Testis (tissue), 3 donors: Measurements from ENCODE around the gene ALB. TPM values are rescaled to one million over a fixed set of nuclear protein-coding genes. Genes with fewer than 3 reads are reported as not detected.

ENCODE experiments used
- DNase-seq: peaks from one replicate; pipeline ENCODE4 v3.0.0-alpha.2; 2019
- H3K27ac ChIP-seq, 2 donors: fragments of 200-600 bp; sonication (generic); one replicate each; pipeline ENCODE4 v1.5.1; 2019
- H3K27me3 ChIP-seq: fragments of 200-600 bp; sonication (generic); one replicate; pipeline ENCODE4 v1.5.1; 2019
- H3K36me3 ChIP-seq: fragments of 200-600 bp; sonication (generic); one replicate; pipeline ENCODE4 v1.5.1; 2017; ENCODE audit warnings: low read depth; ENCODE audit errors: missing control alignments
- H3K4me1 ChIP-seq: fragments of 200-600 bp; sonication (generic); one replicate; pipeline ENCODE4 v1.5.1; 2019
- H3K4me3 ChIP-seq, 2 donors: fragments of 200-600 bp; sonication (generic); one replicate each; pipeline ENCODE4 v1.5.1; 2017 to 2019
- H3K9me3 ChIP-seq: fragments of 200-600 bp; sonication (generic); one replicate; pipeline ENCODE4 v1.5.1; 2017
- CTCF ChIP-seq, 3 experiments: fragments of 450-650 bp in 2 of 3; fragments of 200-600 bp in 1 of 3; sonication (generic) in 1 of 3; IDR thresholded peaks; one replicate each; pipeline ENCODE4 v1.5.1; 2016 to 2019; ENCODE audit warnings: antibody characterized with exemption in 3 of 3, mild to moderate bottlenecking in 2 of 3, moderate library complexity in 1 of 3
- POLR2A ChIP-seq: fragments of 450-650 bp; IDR thresholded peaks from one replicate; pipeline ENCODE4 v1.6.1; 2017; ENCODE audit warnings: antibody characterized with exemption, mild to moderate bottlenecking, moderate library complexity
- WGBS, 2 donors: methylation state at CpG; one replicate each; pipeline ENCODE4 v1.1.5; 2018; 5-methylcytosine and 5-hydroxymethylcytosine counted together
- intact Hi-C: fragments of 100-400 bp; cut with DNase I; formaldehyde crosslinking; loops from one replicate; pipeline ENCODE4 v1.15.1; 2023; ENCODE audit warnings: low total_unique reads
- polyA plus RNA-seq: library from polyadenylated mRNA; stranded (reverse); fragments of 350-450 nt; fragmentation: Illumina TruSeq; extraction: RNeasy Lipid Tissue Mini Kit (QIAGEN cat#74804); gene quantifications from one replicate; pipeline ENCODE4 v1.2.3, GENCODE V29; 2014; ENCODE audit warnings: low read depth, low replicate concordance; ENCODE audit not compliant: insufficient read depth
- total RNA-seq, 2 donors: library from RNA; depleted of rRNA; stranded (reverse); fragments of >200 nt; gene quantifications; one replicate each; pipeline ENCODE4 v1.2.3, GENCODE V29; 2016

The ALB gene
- total and polyA plus RNA-seq, 3 donors from 2014 or later = 3.5 to 6.9 (median 5.0) TPM

GRCh38 chr4:73410916-73411730, 7.0 kb downstream of the ALB start:
- Histone ChIP-seq H3K36me3 (no peaks in the 10 kb centered on the region), H3K27me3 (no peaks in the 10 kb centered on the region), H3K9me3 (no peaks in the 10 kb centered on the region), H3K4me1 (no peaks in the 10 kb centered on the region), H3K27ac (no peak overlapping the region), H3K4me3 (no peak overlapping the region)
- DNase-seq = no peak
- WGBS, 2 donors = 88 to 89% methylated on average over 3 of the region's 3 CpGs
- intact Hi-C loops = no loop called here
- TF ChIP-seq POLR2A (no peak), CTCF (IDR thresholded peaks at IDR 0.05) (no peak)

DNA sequence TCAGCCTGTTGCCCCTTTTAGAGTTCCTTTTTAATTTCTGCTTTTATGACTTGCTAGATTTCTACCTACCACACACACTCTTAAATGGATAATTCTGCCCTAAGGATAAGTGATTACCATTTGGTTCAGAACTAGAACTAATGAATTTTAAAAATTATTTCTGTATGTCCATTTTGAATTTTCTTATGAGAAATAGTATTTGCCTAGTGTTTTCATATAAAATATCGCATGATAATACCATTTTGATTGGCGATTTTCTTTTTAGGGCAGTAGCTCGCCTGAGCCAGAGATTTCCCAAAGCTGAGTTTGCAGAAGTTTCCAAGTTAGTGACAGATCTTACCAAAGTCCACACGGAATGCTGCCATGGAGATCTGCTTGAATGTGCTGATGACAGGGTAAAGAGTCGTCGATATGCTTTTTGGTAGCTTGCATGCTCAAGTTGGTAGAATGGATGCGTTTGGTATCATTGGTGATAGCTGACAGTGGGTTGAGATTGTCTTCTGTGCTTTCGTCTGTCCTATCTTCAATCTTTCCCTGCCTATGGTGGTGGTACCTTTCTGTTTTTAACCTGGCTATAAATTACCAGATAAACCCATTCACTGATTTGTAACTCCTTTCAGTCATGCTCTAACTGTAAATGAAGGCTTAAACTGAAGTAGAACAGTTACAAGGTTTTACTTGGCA, 7.8 kb downstream of the ALB start:
- 92 to 95% methylated on average over 8 of the region's 8 CpGs for WGBS, 2 donors
- H3K9me3 ChIP-seq = no peaks in the 10 kb centered on the region
- H3K4me1 ChIP-seq = no peaks in the 10 kb centered on the region
- no peak overlapping the region for H3K27ac ChIP-seq
- no peaks in the 10 kb centered on the region for H3K36me3 ChIP-seq
- no peak overlapping the region for H3K4me3 ChIP-seq
- intact Hi-C loops = no loop called here
- DNase-seq = no peak
- TF ChIP-seq CTCF (IDR thresholded peaks at IDR 0.05) (no peak), POLR2A (no peak)
- H3K27me3 ChIP-seq = no peaks in the 10 kb centered on the region

- Histone ChIP-seq H3K36me3 (no peaks in the 10 kb centered on the region), H3K4me1 (no peaks in the 10 kb centered on the region), H3K4me3 (no peak overlapping the region), H3K27me3 (no peaks in the 10 kb centered on the region), H3K27ac (no peak overlapping the region), H3K9me3 (no peaks in the 10 kb centered on the region)
- TF ChIP-seq POLR2A (no peak), CTCF (IDR thresholded peaks at IDR 0.05) (no peak)
- DNase-seq = no peak
- intact Hi-C loops = no loop called here
- 90% methylated on average over 4 of the region's 4 CpGs for WGBS, 2 donors
Observed at GRCh38 chr4:73413294-73413755, 9.2 kb downstream of the ALB start.

GRCh38 chr4:73414936-73415271, 10.8 kb downstream of the ALB start:
- no peaks in the 10 kb centered on the region for H3K4me1 ChIP-seq
- no peak overlapping the region for H3K4me3 ChIP-seq
- 72 to 76% methylated on average over 2 of the region's 2 CpGs for WGBS, 2 donors
- no peak for TF ChIP-seq POLR2A
- DNase-seq = no peak
- no peaks in the 10 kb centered on the region for H3K36me3 ChIP-seq
- no peak overlapping the region for H3K27ac ChIP-seq
- intact Hi-C loops = no loop called here
- no peaks in the 10 kb centered on the region for H3K9me3 ChIP-seq
- no peaks in the 10 kb centered on the region for H3K27me3 ChIP-seq

- no peak overlapping the region for H3K4me3 ChIP-seq
- intact Hi-C loops = no loop called here
- no peaks in the 10 kb centered on the region for H3K4me1 ChIP-seq
- no peaks in the 10 kb centered on the region for H3K9me3 ChIP-seq
- WGBS, 2 donors = 88 to 94% methylated on average over 2 of the region's 2 CpGs
- TF ChIP-seq CTCF (IDR thresholded peaks at IDR 0.05) = no peak
- no peaks in the 10 kb centered on the region for H3K27me3 ChIP-seq
- H3K27ac ChIP-seq = no peak overlapping the region
- no peak for DNase-seq
- H3K36me3 ChIP-seq = no peaks in the 10 kb centered on the region
Observed at GRCh38 chr4:73415807-73416238, 11.7 kb downstream of the ALB start.
